Ramos (cell line): ENCODE data around the gene HDGF.

Experiments
- in situ Hi-C: fragments of 300-500 bp; cut with MboI; formaldehyde crosslinking; loops from one replicate; pipeline ENCODE4 v1.14.3; 2022; ENCODE audit warnings: low sequenced_read_pairs; ENCODE audit not compliant: unreplicated experiment

Gene HDGF

GRCh38 chr1:156748670-156749418 lies 2.6 kb downstream of the HDGF start:
- in situ Hi-C loops, result no loop called here

GRCh38 chr1:156747742-156748669 lies 3.5 kb downstream of the HDGF start:
- in situ Hi-C loops, result no loop called here

GRCh38 chr1:156746728-156747631 lies 4.5 kb downstream of the HDGF start:
- in situ Hi-C loops, result no loop called here

- in situ Hi-C loops, result no loop called here
These were observed 5.1 kb downstream of the HDGF start for GRCh38 chr1:156746406-156746727.

GRCh38 chr1:156745881-156746280 lies 5.6 kb downstream of the HDGF start:
- in situ Hi-C loops, result no loop called here

- in situ Hi-C loops, result no loop called here
These were observed 6.6 kb downstream of the HDGF start for GRCh38 chr1:156744786-156745419.

- in situ Hi-C loops, result no loop called here
These were observed 7.1 kb downstream of the HDGF start for GRCh38 chr1:156744344-156744743.

GRCh38 chr1:156743367-156744302 lies 7.8 kb downstream of the HDGF start:
- in situ Hi-C loops, result no loop called here

GRCh38 chr1:156742801-156743200 lies 8.7 kb downstream of the HDGF start:
- in situ Hi-C loops, result no loop called here

- in situ Hi-C loops, result no loop called here
These were observed 9.5 kb downstream of the HDGF start for GRCh38 chr1:156742017-156742416.

- in situ Hi-C loops, result no loop called here
These were observed 9.9 kb downstream of the HDGF start for GRCh38 chr1:156741481-156741983.

GRCh38 chr1:156740741-156741480 lies 10.6 kb downstream of the HDGF start, which contains the start of gene MRPL24:
Gene MRPL24, minus strand, starts transcription at chr1:156741088. Its CDS starts 2,384 bp downstream, at chr1:156738704.
- in situ Hi-C loops, result no loop called here

- in situ Hi-C loops, result no loop called here
These were observed 11.2 kb downstream of the HDGF start for GRCh38 chr1:156740237-156740740.

- in situ Hi-C loops, result no loop called here
These were observed 12.6 kb downstream of the HDGF start for GRCh38 chr1:156738916-156739315.

- in situ Hi-C loops, result no loop called here
These were observed 13.1 kb downstream of the HDGF start for GRCh38 chr1:156738407-156738806.

- in situ Hi-C loops, result no loop called here
These were observed 17.4 kb downstream of the HDGF start for GRCh38 chr1:156733989-156734584.
